NAMALWA (cell line): ENCODE measurements around the gene BAG5.

Source experiments
- DNase-seq: peaks from one replicate; pipeline ENCODE4 v3.0.0-alpha.2; 2015; ENCODE audit warnings: low spot score

BAG5 gene

GRCh38 chr14:103546652-103547454 is 15.6 kb downstream of the BAG5 start:
- DNase-seq = peak; percentile 71

DNA sequence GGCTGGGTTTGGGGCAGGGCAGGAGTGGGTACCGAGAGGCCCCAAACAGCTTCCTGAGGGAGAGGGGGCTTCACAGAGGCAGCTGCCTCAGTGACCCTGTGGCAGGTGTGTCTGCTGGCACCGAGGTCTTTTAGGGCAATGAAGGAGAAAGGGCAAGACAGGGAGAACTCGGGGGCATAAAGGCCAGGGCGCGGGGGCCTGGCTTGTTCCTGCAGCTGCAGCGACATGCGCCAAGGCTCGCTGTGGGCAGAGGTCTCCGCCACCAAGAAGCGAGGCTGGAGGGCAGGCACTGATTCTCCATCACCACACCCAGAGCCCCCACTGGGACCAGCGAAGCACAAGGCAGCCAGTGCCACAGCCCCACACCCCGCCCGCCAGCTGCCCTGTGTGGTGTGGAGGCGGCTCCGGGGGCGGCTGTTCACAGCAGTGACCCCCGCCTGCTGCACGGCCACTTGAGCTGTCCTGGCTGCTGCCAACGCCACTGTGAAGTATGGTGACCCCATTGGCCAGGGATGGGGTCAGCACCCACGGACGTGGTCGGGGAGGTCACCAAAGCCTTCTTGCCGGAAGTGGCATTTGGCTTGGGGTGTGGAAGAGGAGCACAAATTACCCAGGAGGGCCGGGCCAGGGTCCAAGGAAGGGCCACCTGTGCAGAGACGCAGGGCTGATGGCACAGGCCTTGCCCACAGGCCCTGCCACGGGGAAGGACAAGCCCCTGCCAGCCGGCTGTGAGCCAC is 16.4 kb downstream of the BAG5 start:
- no peak for DNase-seq

- DNase-seq = no peak
These were observed 17.1 kb downstream of the BAG5 start for GRCh38 chr14:103545219-103545914.

GRCh38 chr14:103544388-103545218 is 17.9 kb downstream of the BAG5 start:
- DNase-seq = no peak

GRCh38 chr14:103543721-103544387 is 18.6 kb downstream of the BAG5 start:
- no peak for DNase-seq

GRCh38 chr14:103543140-103543539 is 19.3 kb downstream of the BAG5 start:
- no peak for DNase-seq

GRCh38 chr14:103542605-103543088 is 19.8 kb downstream of the BAG5 start:
- DNase-seq = no peak

DNA sequence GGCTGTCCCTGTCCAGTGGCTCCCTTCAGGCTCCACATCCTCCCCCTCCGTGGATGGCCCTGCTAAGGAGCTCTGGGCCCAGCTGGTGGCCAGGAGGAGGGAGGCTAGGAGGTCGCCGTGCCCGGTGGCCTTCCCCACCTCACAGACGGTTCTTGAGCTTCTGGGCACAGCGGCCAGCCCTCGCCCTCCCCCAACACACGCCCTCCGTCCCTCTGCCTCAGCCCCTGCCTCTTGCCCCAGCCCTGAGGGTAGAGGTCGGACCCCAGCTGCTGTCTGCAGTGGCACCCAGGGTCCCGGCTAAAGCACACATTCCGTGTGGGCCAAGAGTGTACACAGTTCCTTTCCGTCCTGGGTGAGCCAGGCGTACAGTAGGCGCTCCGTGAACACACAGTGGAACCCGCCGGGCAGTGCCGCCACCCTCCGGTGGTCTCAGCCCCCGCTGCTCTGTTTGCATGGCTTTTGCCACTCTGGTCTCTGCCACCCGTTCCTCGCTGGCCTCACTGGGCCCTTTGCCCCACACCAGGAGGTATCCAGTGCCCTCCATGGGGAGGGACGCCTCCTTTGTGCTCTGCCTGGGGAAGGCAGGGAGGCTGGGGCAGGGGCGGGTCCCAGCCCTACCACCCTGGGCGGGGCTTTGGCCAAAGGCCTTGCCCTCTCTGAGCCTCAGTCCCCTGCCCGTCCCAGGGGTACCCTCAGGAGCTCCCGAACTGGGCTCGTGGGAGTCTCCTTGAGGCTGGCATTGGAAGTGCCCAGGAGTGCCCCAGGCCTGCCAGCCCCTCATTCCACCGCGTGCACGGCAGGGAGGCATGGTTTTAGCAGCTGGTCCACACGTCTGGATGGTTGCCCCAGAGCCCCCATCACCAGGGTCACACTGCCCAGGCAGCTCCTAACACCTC is 20.5 kb downstream of the BAG5 start:
- DNase-seq = no peak

GRCh38 chr14:103540821-103541708 is 21.4 kb downstream of the BAG5 start:
- DNase-seq = no peak

DNA sequence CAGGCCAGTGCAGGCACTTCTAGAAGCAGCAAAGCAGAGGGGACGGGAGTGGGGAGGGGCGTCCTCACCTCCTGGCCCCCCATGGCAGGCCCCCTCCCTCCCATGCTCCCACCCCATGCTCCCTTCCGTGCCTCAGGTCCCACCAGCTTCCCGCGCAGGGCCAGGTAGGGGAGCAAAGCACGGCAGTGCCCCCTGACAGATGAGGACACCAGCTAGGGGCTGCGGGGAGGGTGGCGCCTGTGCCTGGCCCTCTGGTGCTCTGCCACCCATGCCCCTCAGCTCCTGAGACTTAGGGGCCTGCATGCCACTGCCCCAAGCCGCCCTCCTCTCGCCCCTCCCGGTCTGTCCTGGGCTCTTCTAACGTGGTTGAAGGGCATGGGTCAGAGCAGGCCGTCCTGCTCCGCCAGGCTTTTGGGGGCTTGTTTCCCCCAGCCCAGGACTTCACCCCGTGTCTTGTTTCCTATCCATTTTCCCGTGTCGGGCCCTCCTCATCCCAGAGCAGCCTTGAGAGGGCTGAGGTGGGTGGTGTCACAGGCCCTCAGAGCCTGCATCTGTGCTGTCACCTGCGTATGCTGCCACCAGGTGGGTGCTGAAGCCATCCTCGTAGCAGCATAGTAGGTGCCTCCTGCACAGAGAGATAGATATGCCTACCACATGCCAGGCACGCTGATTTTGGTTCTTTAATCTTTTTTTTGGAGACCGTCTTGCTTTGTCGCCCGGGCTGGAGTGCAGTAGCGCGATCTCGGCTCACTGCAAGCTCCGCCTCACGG is 23.2 kb downstream of the BAG5 start:
- no peak for DNase-seq

- no peak for DNase-seq
These were observed 24.0 kb downstream of the BAG5 start for GRCh38 chr14:103538291-103539055.

- DNase-seq = no peak
These were observed 25.1 kb downstream of the BAG5 start for GRCh38 chr14:103537175-103537990.

GRCh38 chr14:103536693-103537092 is 25.8 kb downstream of the BAG5 start:
- no peak for DNase-seq

- no peak for DNase-seq
These were observed 26.4 kb downstream of the BAG5 start for GRCh38 chr14:103535891-103536565.

DNA sequence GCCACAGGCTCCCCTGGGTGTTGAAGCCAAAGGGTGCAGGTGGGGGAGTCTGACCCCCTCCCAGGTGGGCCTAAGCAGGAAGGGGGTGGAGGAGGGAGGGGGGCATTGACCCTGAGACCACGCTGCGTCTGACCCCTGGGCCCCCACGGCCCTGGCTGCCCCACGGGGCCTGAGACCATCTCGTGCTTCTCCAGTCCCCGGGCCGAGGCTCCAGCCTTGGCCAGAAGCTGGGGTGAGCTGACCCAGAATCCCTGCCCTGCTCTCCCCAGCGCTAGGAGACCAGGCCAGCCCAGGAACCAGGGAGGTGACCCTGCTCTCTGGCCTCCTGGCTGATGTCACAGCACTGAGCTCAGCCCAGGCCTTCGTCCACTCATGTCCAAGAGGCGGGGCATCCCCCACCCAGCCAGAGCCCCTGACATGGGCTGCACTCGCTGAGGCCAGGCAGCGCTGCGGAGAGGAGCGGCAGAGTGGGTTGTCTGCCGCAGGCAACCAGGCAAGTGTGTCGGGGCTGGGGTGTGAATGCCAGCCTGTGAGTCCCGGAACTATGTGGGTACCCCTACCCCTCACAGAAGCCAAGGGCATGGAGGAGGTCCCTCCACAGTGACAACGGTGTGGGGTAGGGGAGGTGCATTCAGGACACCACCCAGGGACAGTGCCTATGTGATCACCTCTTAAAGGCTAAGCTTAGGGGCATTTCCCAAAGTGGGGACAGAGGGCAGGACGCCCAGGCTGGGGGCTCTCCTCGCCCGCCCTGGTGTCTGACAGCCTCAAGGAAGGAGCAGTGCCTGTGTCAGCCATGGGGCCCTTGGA is 27.2 kb downstream of the BAG5 start:
- no peak for DNase-seq
